ENCODE results near the gene MTUS2.

MTUS2 gene

GRCh38 chr13:29266261-29266660 lies 446.1 kb downstream of the MTUS2 start:
- no peak for FAIRE-seq

GRCh38 chr13:29266756-29267733 lies 446.9 kb downstream of the MTUS2 start:
- FAIRE-seq = no peak

- FAIRE-seq = no peak
Measured at GRCh38 chr13:29270271-29270985, 450.3 kb downstream of the MTUS2 start.

- FAIRE-seq = no peak
Measured at GRCh38 chr13:29271606-29272005, 451.5 kb downstream of the MTUS2 start.

DNA sequence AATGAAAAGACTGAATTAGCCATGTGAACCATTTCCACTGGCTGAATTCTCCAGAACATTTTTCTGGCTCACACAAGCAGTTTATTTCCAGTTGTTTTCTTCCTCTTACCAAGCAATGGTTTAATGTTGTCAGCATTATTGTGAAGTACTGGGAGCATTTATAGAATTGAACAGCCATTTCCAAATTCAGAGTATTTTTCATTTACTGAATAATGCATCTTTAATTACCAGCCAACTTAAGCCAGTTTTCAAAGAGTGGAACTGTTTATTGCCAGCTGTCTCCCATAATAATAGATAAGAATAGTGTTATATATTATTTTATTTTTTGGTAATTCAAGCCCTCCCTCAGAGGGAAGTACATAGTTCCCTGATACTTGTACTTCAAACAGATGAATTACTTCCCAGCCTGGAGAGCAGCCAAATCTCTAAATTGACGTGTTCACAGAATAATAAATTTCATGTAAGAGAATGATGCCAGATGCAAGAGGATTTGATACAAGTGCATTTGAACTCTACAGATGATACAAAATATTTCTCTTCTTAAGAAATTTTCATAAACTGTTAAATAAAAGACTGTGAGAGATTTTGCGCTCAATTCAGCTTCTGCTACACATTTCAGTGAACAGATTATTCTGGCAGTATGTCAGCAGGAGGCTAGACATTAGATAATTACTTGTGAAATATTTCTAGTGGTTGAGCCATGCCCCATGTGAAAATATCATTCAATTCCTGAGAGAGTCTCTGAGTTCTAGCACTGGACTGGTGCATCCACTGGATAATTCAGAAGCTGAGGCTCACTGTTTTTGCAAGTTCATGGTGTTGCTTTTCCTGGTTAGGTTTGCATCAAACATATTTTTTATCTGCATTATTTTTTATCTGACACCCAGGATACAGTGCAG lies 459.5 kb downstream of the MTUS2 start:
- no peak for FAIRE-seq

- FAIRE-seq = no peak
Measured at GRCh38 chr13:29281932-29282495, 461.9 kb downstream of the MTUS2 start.

DNA sequence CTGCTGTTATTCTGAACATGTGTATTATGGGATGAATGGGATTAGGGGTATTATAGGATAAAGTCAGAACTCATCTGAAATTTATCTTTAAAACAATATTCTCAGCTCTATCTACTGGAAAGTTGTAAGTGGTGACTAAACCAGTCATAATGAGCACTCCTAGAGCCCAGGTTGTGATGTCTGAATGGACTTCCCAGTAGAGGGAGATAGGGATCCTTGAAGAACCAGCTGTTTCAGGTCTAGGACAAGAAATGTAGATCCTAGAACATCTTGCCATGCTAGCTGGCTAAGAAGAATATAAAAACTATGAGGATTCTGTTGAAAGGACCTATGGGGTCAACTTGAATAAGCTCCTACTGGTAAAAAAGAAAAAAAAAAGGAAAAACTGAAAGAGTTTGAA lies 464.6 kb downstream of the MTUS2 start:
- FAIRE-seq = no peak

DNA sequence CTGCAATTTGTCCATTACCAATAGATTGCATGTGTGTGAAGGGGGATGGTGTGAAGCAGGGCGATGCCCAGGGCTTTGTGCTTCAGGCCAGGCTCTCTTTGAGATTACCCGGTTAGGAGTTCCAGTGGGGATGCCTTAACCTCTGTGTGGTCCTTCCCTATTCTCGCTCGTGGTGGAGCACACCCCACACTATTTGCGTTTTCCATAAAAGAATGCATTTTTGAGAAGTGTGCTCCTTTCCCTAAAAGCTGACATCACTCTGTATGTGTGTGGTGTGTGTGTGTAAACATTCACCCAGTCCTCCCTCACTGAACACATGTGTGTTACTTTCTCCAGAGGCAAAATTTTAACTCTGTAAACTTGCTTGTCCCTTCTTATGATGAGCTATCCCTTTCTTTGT lies 467.1 kb downstream of the MTUS2 start:
- FAIRE-seq = no peak

- FAIRE-seq = no peak
Measured at GRCh38 chr13:29292045-29292444, 471.9 kb downstream of the MTUS2 start.

GRCh38 chr13:29294821-29295220 lies 474.7 kb downstream of the MTUS2 start:
- FAIRE-seq = no peak

DNA sequence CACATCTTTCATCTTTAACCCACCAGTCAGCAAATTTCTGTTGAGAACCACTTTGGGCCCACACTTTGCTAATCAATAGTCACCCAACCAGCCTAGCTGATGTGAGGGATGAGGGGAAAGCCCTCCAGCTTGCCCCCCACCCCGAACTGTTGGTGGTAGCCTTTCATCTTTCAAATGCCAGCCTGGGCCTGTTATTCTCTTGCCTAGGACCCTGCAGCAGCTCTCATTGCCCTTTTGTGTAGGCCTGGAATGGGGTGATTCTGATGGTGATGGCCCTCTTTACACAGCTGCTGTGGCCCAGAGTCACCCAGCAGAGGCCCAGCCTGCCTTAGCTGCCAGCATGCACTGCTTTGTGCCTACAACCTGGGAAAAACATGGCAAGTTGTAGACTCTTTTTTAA lies 480.9 kb downstream of the MTUS2 start:
- FAIRE-seq = no peak

- FAIRE-seq = no peak
Measured at GRCh38 chr13:29304148-29304547, 484.0 kb downstream of the MTUS2 start.

GRCh38 chr13:29310806-29311205 lies 490.7 kb downstream of the MTUS2 start:
- no peak for FAIRE-seq

DNA sequence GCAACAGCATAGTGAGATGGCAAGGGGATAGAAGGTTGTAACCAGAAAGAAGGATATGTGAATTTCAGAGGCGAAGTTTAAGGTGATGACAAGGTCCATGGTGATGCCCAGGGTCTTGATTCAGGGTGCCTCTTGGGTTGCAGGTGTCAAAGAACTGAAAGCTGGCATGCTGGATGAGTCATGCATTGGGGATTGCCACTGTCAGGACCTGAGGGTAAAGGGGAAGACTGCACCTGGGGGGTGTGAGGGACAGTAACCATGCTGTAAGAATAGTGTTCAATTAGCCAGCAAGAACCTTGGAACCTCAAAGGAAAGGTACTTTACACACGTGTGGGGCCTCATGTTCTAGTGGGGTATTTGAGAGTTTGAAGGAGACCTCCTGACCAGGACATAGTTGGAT lies 495.7 kb downstream of the MTUS2 start:
- FAIRE-seq = no peak

DNA sequence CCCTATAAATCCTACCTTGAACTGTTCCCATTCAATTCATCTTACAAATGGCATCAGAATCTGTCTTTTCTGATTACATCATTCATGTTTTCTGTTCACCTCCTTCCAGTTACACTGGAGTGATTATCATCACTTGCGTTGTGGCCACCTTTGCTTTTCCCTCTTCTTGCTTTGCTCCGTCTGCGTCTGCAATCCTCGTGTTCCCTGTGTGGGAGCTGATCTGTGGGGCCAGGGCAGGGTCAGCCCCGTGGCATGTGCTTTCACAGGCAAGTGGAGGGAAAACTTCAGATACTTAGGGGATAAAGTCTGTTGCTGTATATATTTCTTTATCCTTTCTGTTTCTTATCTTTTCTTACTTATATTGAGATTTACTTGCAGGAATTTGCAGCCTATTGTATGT lies 497.7 kb downstream of the MTUS2 start:
- no peak for FAIRE-seq

DNA sequence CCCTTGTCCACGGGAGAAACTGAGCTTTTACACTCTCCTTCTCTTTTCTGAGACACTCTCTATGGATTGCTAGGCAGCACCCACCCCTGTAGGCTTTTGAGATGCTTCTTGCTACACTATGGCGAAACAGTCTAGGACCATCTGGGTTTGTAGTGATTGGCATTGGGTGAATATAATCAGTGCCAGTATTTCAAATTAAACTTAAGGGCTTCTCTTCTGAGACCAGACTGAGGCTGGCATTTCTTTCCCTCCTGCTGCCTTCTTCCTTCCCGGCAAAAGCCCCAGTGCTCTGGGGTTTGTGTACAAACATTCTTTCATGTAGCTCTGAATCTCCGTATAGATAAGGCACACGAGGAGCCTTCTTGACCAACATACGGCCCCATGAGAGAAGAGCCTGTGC lies 498.6 kb downstream of the MTUS2 start:
- no peak for FAIRE-seq

DNA sequence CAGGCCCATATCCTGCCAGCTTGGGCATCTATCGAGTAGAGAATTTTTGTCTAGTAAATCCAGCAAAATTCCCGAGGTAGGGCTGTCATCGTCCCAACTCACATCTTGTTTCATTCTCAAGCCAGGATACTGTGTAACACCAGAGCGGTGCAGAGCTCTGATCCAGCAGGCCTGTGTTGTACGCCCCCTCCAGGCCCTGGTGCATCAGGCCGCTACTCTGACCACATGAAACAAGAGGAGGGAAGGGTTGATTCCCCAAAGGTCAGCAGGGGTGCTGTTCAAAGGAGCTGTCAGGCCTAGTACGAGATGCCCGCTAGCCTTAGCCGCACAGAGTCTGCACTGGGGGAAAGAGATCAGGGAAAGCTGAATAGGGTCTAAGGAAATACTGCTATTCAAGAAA lies 499.3 kb downstream of the MTUS2 start:
- no peak for FAIRE-seq

DNA sequence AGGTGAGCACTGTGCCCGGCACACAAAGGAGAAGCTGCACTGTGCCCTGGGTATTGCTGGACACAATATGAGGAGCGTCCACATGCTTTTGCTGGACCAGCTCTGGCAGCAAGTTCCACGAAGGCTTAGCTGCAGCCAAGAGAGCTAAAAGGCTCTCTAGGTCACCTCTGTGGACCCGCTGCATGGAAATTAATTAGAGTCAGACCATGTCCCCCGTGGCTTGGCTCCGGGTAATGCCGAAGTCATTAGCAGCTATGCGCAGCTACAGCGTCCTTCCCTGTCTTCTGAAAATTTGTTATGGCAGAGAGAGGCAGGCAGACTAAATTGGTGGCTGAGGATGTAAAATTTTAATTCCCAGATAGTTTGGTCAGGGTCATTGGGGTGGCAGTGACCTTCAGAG lies 503.8 kb downstream of the MTUS2 start:
- no peak for FAIRE-seq

DNA sequence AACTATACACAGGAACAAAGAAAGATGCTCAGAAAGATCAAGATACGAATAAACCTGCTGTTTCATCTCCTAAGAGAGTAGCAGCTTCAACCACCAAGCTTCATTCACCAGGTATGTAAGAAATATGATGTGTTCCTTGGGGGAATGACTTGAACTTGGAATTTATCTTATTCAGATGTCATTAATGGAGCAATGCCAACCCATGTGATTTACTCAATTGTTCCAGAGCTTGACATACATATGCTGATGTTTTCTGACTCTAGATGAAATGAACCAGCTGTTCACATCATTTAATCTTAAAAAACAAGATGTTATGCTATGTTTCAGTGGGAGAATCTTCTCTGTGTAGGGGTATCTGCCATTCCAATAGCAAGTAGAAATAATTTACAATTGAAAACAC lies 504.5 kb downstream of the MTUS2 start:
- FAIRE-seq = no peak

GRCh38 chr13:29328501-29328900 lies 508.4 kb downstream of the MTUS2 start:
- FAIRE-seq = no peak

DNA sequence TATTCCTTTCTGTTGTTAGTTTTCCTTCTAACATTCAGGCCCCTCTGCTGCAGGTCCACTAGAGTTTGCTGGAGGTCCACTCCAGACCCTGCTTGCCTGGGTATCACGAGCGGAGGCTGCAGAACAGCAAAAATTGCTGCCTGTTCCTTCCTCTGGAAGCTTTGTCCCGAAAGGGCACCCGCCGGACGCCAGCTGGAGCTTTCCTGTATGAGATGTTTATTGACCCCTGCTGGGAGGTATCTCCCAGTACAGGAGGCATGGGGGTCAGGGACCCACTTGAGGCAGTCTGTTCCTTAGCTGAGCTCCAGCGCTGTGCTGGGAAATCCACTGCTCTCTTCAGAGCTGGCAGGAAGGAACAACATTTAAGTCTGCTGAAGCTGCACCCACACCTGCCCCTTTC lies 516.2 kb downstream of the MTUS2 start:
- no peak for FAIRE-seq

GRCh38 chr13:29339386-29340272 lies 519.5 kb downstream of the MTUS2 start:
- FAIRE-seq = no peak

All from G401.6 (cell line).